T1000 (cell line): ENCODE results near the gene CIB4.

ENCODE experiments used
- DNase-seq: peaks from one replicate; lab custom pipeline; 2025; ENCODE audit warnings: mixed read lengths; lab: John Stamatoyannopoulos, UW

The CIB4 gene

GRCh38 chr2:26621469-26622199 lies 19.5 kb downstream of the CIB4 start:
- DNase-seq, result no peak

- no peak for DNase-seq
Observed at GRCh38 chr2:26620031-26620605, 21.0 kb downstream of the CIB4 start.

DNA sequence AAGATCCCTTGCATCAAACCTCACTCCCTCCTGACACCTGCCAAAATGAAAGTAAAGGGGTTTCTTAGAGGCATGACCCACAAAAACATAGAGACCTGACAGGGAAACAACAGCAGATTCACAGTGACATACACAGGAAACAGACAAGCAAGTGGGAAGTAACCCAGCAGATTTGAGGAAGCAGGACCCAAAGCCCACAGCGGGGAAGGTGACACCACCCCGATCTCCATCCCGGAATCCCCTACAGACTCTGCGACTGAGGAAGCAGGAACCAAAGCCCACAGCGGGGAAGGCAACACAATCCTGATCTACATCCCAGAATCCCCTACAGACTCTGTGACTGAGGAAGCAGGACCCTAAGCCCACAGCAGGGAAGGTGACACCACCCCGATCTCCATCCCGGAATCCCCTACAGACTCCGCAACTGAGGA lies 21.6 kb downstream of the CIB4 start:
- no peak for DNase-seq

GRCh38 chr2:26619096-26619495 lies 22.1 kb downstream of the CIB4 start:
- DNase-seq, result no peak

GRCh38 chr2:26618611-26619010 lies 22.6 kb downstream of the CIB4 start:
- DNase-seq, result no peak

DNA sequence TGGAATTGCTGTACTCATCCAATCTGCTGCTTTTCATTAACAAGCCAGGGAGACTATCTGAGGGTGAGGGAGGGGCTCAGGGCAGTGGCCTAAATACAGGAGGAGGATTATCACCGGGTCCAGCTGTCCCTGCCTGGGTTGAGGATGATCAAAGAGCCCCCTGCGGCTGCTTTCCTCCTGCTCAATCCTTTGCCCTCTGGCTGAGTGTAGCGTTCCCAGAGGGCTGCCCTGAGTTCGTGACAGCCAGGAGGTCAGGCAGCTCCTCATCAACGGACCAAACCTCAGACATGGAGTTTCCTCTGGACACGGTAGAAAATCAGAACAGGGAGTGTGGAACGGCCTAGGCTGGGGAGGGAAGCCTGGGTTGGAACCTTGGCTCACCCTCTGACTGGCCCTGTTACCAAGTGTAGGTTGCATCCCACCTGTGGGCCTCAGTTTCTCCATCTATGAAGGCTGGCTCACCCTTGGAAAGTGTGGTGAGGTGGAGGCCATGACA lies 23.5 kb downstream of the CIB4 start:
- DNase-seq, result no peak

GRCh38 chr2:26616706-26617587 lies 24.2 kb downstream of the CIB4 start:
- DNase-seq, result no peak

DNA sequence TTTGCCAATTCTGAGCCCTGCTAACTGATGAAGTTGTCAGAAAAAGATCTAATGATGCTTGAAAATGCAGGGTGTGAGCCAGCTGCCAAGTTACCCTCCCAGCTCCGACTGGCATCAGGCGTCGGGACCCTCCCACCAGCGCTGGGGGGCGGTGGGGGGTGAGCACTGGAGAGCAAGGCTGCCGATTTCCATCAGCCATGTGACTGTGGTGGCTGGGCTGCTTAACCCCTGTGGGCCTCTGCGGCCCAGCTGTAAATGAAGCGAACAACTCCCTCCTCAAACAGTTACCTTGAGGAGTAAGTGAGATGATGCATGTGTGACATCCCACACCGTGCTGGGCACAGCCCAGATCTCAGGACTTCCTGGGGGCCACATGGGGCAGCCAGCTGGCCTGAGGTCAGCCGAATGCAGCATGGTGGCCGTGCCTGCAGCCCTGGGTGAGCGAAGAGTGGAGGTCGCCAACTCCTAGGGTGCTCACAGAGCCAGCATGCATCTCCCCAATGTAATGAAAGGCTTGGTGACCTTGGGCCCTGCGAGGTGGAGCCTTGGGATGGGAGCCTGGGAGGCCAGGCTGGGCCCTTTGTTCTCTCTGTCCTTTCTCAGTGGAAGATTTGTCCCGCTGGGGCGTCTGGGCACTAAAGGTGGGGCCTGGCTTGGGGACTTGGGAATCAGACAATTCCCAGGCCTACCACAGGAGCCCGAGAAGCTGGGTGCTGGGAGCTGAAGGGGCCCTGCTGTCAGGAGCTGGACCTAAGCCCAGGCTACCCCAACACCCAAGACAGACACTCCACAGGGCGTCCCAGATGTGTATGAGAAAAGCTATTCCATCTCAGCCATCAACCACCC lies 25.1 kb downstream of the CIB4 start:
- no peak for DNase-seq

GRCh38 chr2:26615336-26615859 lies 25.8 kb downstream of the CIB4 start:
- no peak for DNase-seq

DNA sequence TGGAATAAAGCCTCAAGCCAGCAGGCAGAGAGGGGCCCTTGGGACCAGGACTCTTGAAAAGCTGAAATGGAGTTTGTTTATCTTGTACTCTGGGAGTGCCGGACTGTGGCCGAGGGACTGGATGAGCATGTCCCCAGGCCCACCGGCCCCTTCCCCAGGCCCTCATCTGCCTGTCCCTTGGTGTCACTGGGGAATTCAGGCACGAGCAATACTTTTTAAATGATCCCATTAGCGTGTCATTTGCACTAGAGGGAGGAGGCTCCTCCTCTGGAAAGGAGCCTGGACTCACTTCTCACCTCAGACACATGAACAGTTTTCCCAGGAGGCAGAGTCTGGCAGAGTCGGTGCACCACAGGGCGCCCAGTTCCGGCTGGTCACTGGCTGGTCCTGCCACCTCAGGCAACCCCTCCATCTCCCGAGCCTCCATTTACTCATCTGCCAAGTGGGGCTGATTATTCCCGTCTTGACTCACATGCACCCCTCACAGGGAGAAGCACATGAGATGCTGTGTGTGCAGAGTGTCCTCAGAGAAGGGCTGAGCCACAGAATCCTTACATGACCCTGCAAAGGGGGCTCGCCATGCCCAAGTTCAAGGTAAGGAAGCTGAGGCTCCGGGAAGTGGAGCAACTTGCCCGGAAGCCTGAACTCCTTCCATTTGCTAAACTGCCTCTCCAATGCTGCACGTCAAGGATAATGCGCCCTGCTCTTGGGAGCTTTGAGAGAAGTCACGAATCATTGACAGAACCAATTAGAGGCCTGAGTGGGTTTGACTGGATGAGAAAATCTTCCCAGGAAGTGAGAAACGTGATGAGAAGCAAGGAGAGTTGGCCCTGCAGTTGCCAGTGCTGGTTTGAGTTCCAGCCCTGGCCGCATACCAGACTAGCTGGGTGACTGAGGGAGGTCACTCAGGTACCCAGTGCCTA lies 26.7 kb downstream of the CIB4 start:
- DNase-seq, result no peak

DNA sequence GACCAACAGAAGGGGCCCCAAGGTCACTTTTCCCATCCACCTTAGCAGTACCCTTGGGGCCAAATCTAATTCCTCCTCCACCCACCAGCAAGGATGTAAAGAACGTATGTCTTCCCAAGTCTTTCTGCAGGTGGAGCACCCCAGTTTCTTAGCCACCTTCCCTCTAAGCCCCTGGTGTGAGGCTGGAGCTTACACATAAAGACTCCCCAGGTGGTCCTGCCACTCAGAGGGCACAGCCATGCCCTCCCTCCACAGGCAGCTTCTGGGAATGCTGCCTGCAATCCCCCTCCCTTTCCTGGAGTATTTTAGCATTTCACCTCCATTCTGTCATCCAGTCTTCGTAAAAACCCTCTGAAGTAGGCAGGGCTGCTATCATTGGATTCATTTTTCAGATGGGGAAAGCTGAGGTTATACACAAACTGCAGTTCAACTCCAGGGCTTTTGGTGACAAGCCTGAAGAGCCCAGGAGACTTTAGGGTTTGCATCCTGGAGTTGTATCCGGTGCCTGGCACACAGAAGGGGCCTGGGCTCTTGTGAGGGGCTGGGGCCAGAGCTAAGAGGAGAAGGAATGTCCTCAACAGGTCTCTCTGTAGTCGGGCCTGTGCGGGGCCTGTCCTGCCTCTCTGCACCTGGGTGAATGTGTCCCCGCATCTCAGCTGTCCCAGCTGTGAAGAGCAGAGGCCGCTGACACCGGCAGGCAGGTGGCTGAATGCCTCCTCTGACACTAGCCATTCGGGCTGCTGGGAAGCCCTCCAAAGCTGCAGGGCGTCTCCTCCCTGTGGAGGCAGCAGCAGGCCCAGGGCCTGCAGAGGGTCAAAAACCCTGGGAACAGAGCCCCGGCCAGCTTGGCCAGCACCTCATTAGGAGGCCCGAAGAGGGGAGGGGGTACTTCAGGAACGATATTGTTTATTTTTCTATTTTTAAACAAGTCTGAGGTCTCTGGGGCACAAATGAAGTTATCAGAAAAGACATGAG lies 27.6 kb downstream of the CIB4 start:
- no peak for DNase-seq

DNA sequence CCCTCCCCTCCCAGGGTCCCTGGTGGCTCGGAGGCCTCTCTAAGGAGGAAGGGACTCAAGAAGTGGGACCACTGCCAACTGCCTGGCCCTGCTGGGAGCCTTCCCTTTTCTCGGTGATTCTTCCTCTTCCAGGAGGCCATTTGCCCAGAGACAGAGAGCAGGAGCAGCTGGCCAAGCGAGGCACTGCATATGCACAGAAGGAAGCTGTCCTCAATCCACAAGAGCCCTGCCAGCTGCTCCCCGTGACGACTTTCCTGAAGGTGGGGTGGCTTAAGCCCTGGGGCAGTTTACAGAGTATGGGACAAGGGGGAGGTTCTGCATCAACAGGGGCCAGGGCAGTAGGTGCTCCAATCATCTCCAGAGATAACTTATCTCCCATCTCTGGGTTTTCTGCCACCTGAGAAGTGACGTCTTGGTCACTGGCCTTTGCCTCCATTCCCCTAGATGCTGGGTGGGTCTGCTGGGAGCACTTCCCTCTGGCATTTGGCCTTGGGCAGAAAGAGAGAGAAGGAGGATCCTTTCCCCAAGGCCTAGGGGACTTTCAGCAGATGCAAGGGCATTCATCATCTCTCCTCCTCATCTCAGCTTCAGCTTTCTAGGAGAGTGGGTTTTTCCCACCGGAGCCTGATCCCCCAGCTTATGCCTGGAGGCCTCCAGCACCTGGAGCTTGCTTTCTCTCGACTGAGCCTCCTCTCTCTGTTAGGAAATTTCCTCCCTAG lies 28.5 kb downstream of the CIB4 start:
- no peak for DNase-seq

- DNase-seq, result no peak
Observed at GRCh38 chr2:26612034-26612433, 29.1 kb downstream of the CIB4 start.

DNA sequence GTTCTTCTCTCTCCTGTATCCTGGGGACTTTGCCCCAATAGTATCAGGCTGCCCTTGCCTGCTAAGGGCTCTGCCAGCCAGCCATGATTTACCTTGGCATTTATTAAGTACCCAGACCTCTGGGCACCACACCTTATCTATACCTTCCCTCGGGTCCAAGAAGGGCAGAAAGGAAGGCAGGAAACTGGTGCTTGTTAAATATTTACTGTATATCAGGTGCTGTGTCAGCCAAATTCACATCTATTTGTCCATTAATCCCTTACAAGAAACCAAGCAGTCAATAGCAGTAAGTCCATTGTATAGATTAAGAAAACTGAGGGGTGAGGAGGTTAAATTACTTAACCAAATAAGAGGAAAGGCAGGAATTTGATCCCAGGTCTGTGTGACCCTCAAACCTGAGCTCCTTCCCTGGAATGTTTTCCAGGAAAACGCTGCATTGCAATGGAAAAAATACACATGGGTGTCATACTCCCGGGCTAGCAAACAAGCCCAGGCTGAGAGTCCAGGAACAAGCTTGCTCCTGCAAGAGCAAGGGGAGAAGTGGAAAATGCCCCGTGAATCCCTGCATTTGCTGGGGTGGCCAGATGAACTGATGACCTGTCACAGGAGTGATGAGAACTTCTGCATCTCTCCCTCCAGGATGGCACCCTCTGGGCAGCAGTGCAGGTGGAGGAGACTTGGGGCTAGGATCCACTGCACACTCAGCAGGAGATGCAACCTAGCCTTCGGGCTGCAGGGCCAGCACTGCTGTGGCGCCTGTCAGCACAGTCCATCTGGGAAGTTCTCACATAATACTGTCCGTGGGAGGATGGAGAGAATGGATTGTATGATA lies 30.4 kb downstream of the CIB4 start:
- no peak for DNase-seq

DNA sequence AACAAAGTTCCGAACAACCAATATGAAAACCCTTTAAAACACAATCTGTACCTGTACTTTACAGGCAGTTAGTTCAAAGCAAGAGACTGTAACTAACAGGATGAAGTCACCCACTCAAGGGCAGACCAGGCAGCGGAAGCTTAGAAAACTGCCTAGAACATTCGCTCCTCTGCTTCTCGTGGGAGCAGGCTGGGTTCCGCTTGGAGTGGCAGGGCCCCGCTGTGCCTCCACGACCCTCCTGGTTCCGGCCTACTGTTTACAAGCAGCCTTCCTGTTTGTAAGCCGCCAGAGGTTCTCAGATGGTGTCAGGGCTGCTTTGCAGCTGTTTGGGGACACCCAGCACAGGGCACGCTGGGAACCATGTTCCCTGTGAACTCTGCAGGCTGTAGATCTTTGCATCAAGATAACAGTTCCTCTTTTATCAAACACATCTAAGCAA lies 31.3 kb downstream of the CIB4 start:
- DNase-seq, result no peak

- DNase-seq, result no peak
Observed at GRCh38 chr2:26609205-26609631, 31.9 kb downstream of the CIB4 start.

GRCh38 chr2:26608557-26608956 lies 32.6 kb downstream of the CIB4 start:
- DNase-seq, result no peak

GRCh38 chr2:26607698-26608097 lies 33.5 kb downstream of the CIB4 start:
- DNase-seq, result no peak
